Liver (tissue), 9 donors: ENCODE results near the gene DDX19B. TPM values are rescaled to one million over a fixed set of nuclear protein-coding genes. Genes with fewer than 3 reads are reported as not detected.
A peak's percentile ranks its signal among the peaks of the same experiment; 100 is the strongest.

ENCODE experiments used
- DNase-seq: peaks from one replicate; pipeline ENCODE4 v3.0.0-alpha.2; 2017; ENCODE audit warnings: low spot score
- H3K27ac ChIP-seq, 2 donors: one replicate each; pipeline ENCODE4 v1.7.0; 2013; ENCODE audit warnings: inconsistent platforms in 2 of 2, low read length in 2 of 2, control low read depth in 1 of 2, low read depth in 1 of 2, mild to moderate bottlenecking in 1 of 2
- H3K27me3 ChIP-seq, 4 donors: one replicate each; pipeline versions ENCODE4 v1.6.1 to v1.7.0; 2013; ENCODE audit warnings: low read length in 3 of 4, inconsistent platforms in 1 of 4, mild to moderate bottlenecking in 1 of 4, moderate library complexity in 1 of 4; ENCODE audit not compliant: control insufficient read depth in 4 of 4, insufficient read depth in 4 of 4
- H3K36me3 ChIP-seq, 4 donors: one replicate each; pipeline versions ENCODE4 v1.6.1 to v1.7.0; 2013; ENCODE audit warnings: low read length in 3 of 4, mild to moderate bottlenecking in 3 of 4, low read depth in 1 of 4, moderate library complexity in 1 of 4; ENCODE audit not compliant: control insufficient read depth in 4 of 4, insufficient read depth in 3 of 4
- H3K4me1 ChIP-seq, 4 donors: one replicate each; pipeline versions ENCODE4 v1.6.1 to v1.7.0; 2013; ENCODE audit warnings: low read length in 3 of 4, mild to moderate bottlenecking in 3 of 4, moderate library complexity in 1 of 4; ENCODE audit not compliant: control insufficient read depth in 4 of 4, insufficient read depth in 4 of 4
- H3K4me3 ChIP-seq, 3 donors: one replicate each; pipeline versions ENCODE4 v1.6.1 to v1.7.0; 2013; ENCODE audit warnings: low read length in 3 of 3, control low read depth in 1 of 3, low read depth in 1 of 3, mild to moderate bottlenecking in 1 of 3
- H3K9ac ChIP-seq, 2 donors: one replicate each; pipeline ENCODE4 v1.7.0; 2013; ENCODE audit warnings: low read length in 2 of 2, mild to moderate bottlenecking in 2 of 2, moderate library complexity in 2 of 2, control low read depth in 1 of 2, low read depth in 1 of 2
- H3K9me3 ChIP-seq, 4 donors: one replicate each; pipeline versions ENCODE4 v1.6.1 to v1.7.0; 2013; ENCODE audit warnings: low read length in 3 of 4; ENCODE audit not compliant: control insufficient read depth in 4 of 4
- EGR1 ChIP-seq, 2 donors: IDR thresholded peaks; 2 replicates each; pipeline ENCODE4 v1.6.1; 2016 to 2018; ENCODE audit warnings: antibody characterized with exemption in 2 of 2, low read depth in 2 of 2
- FOXA1 ChIP-seq: IDR thresholded peaks from 2 replicates; pipeline ENCODE4 v1.6.1; 2016; ENCODE audit warnings: antibody characterized with exemption
- FOXA2 ChIP-seq: IDR thresholded peaks from 2 replicates; pipeline ENCODE4 v1.6.1; 2016; ENCODE audit warnings: antibody characterized with exemption
- HNF4A ChIP-seq, 2 donors: conservative IDR thresholded peaks; 2 replicates each; pipeline ENCODE4 v1.6.1; 2016; ENCODE audit warnings: antibody characterized with exemption in 2 of 2, mild to moderate bottlenecking in 2 of 2
- JUND ChIP-seq, 2 donors: IDR thresholded peaks; 2 replicates each; pipeline ENCODE4 v1.6.1; 2016; ENCODE audit warnings: antibody characterized with exemption in 2 of 2
- NR2F2 ChIP-seq: IDR thresholded peaks from 2 replicates; pipeline ENCODE4 v1.6.1; 2016; ENCODE audit warnings: antibody characterized with exemption
- RAD21 ChIP-seq, 2 donors: IDR thresholded peaks; 2 replicates each; pipeline ENCODE4 v1.6.1; 2016; ENCODE audit warnings: antibody characterized with exemption in 2 of 2, mild to moderate bottlenecking in 2 of 2
- REST ChIP-seq: IDR thresholded peaks from 2 replicates; pipeline ENCODE4 v1.6.1; 2016; ENCODE audit warnings: antibody characterized with exemption, mild to moderate bottlenecking
- TAF1 ChIP-seq: conservative IDR thresholded peaks from 2 replicates; pipeline ENCODE4 v1.6.1; 2016; ENCODE audit warnings: antibody characterized with exemption, mild to moderate bottlenecking
- ZBTB33 ChIP-seq: IDR thresholded peaks from 2 replicates; pipeline ENCODE4 v1.6.1; 2016; ENCODE audit warnings: antibody characterized with exemption
- WGBS: extraction: QIAGEN DNeasy Blood & Tissue Kit; methylation state at CpG from one replicate; pipeline ENCODE4 v1.1.7; 2013; 5-methylcytosine and 5-hydroxymethylcytosine counted together
- polyA plus RNA-seq, 2 donors: library from polyadenylated mRNA; stranded (reverse) in 1 of 2; unstranded in 1 of 2; fragments of 200-250 nt in 1 of 2; fragments of >200 nt in 1 of 2; fragmentation: Nextera tagmentation in 1 of 2; extraction: Ambion mirVana in 1 of 2; gene quantifications; one replicate each; pipeline versions ENCODE4 v1.2.1 to v1.2.3, GENCODE V29; 2013 to 2015
- total RNA-seq, 2 donors: library from RNA; depleted of rRNA; stranded (reverse); fragments of >200 nt; gene quantifications; one replicate each; pipeline ENCODE4 v1.2.3, GENCODE V29; 2014
- TF ChIP-seq, protein P1 (sequence below): fragments of 150-350 bp; IDR thresholded peaks from 2 replicates; pipeline ENCODE4 v1.5.1; 2017; ENCODE audit warnings: improper control_type of control experiment, low read depth, low read length; ENCODE audit not compliant: missing input control
- donor health status: healthy.
- donor health status: healthy.
- donor health status: healthy.
- donor health status: healthy.
- donor health status: healthy.

The DDX19B gene
- total and polyA plus RNA-seq, 4 donors: 11.3 to 21.4 (median 16.5) TPM

DNA sequence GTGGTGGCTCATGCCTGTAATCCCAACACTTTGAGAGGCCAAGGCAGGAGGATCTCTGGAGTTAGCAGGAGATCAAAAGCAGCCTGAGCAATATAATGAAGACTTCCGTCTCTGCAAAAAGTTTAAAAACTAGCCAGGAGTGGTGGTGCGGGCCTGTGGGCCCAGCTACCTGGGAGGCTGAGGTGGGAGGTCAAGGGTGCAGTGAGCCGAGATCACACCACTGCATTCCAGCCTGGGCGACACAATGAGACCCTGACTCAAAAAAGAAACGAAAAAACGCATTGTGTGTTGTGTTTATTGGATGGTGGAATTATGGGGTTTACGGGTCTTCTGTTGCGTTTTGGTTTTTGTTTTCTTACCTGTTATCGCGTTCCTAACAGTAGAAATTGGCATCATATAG is 46.9 kb downstream of the DDX19B start:
- peaks cover 0 to 5% (median 4%) of the 10 kb centered on the region in 4 donors for H3K36me3 ChIP-seq
- H3K9ac ChIP-seq: peak overlapping the region; percentile 63 to 88
- no peaks in the 10 kb centered on the region for H3K9me3 ChIP-seq
- H3K4me1 ChIP-seq: peaks cover 3 to 26% (median 17%) of the 10 kb centered on the region in 4 donors
- WGBS: 90% methylated on average over 10 of the region's 10 CpGs
- peak overlapping the region in 1 of 2 donors; percentile 89 for H3K27ac ChIP-seq
- no peaks in the 10 kb centered on the region for H3K27me3 ChIP-seq
- TF ChIP-seq JUND (IDR thresholded peaks at IDR 0.05) (no peak), RAD21 (IDR thresholded peaks at IDR 0.05) (no peak), FOXA1 (no peak), ZBTB33 (no peak), REST (no peak), FOXA2 (no peak), TAF1 (no peak), NR2F2 (no peak)
- TF ChIP-seq, protein P1, sequence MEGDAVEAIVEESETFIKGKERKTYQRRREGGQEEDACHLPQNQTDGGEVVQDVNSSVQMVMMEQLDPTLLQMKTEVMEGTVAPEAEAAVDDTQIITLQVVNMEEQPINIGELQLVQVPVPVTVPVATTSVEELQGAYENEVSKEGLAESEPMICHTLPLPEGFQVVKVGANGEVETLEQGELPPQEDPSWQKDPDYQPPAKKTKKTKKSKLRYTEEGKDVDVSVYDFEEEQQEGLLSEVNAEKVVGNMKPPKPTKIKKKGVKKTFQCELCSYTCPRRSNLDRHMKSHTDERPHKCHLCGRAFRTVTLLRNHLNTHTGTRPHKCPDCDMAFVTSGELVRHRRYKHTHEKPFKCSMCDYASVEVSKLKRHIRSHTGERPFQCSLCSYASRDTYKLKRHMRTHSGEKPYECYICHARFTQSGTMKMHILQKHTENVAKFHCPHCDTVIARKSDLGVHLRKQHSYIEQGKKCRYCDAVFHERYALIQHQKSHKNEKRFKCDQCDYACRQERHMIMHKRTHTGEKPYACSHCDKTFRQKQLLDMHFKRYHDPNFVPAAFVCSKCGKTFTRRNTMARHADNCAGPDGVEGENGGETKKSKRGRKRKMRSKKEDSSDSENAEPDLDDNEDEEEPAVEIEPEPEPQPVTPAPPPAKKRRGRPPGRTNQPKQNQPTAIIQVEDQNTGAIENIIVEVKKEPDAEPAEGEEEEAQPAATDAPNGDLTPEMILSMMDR: no peak
- no peak for DNase-seq
- H3K4me3 ChIP-seq: peak overlapping the region; percentile 63 to 100 (median 92)

- H3K9ac ChIP-seq: no peak overlapping the region
- WGBS: 64% methylated on average over 2 of the region's 2 CpGs
- H3K36me3 ChIP-seq: peaks cover 0 to 18% (median 11%) of the 10 kb centered on the region in 4 donors
- no peaks in the 10 kb centered on the region for H3K9me3 ChIP-seq
- H3K27me3 ChIP-seq: no peaks in the 10 kb centered on the region
- H3K4me3 ChIP-seq: no peak overlapping the region
- peaks cover 3 to 26% (median 17%) of the 10 kb centered on the region in 4 donors for H3K4me1 ChIP-seq
- no peak for DNase-seq
- no peak for TF ChIP-seq JUND (IDR thresholded peaks at IDR 0.05)
- TF ChIP-seq REST: no peak
- no peak for TF ChIP-seq EGR1 (IDR thresholded peaks at IDR 0.05; ENCODE audit: low read depth in 2 of 2)
- TF ChIP-seq HNF4A (conservative IDR thresholded peaks at IDR 0.05): peak in 1 of 2 donors; percentile 11
- no peak overlapping the region for H3K27ac ChIP-seq
Observed at GRCh38 chr16:70348991-70349390, 50.0 kb downstream of the DDX19B start.
